C4-2B (cell line): ENCODE measurements around the gene HPCAL4.

ENCODE experiments used
- ZFX ChIP-seq: fragments of 450-650 bp; IDR thresholded peaks from 2 replicates; pipeline ENCODE4 v1.6.1; 2017
- TF ChIP-seq, protein P1 (sequence below): fragments of 450-650 bp; conservative IDR thresholded peaks from 2 replicates; pipeline ENCODE4 v1.5.1; 2017; ENCODE audit warnings: mild to moderate bottlenecking

DNA sequence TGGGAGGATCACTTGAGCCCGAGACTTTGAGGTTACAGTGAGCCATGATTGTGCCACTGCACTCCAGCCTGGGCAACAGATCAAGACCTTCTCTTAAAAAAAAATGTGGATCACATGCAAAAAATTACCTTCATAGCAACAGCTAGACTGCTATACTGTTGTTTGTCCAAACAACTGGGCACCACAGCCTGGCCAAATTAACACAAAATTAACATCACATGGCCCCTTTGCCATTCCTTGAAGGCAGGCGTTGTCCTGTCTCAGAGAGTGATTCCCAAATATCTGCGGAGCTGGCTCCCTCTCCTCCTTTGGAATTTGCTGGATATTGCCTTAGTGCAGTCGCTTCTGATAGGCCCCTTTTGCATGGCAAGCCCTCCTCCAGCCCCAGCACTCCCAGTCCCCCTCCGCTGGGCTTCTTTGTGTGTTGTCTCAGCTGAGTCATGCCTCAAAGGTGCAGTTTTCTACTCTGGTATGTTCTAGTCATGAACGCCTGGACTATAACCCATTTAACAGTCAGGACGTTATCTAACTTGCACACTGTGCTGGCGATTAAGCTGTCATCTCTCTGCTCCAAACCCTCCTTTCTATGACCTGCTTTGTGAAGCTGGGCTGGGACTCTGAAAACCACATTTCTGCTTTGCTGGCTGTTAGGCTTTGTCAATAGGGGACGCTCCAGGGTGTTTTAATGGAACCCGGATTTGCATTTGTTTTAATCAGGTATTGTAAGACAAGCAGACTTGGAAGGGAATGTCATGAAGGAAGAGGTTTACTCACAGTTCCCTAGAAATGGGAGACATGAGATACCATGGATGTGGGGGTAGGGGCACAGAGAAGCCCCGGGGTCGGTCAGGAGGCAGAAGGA is 20.1 kb upstream of the HPCAL4 start:
- TF ChIP-seq, protein P1, sequence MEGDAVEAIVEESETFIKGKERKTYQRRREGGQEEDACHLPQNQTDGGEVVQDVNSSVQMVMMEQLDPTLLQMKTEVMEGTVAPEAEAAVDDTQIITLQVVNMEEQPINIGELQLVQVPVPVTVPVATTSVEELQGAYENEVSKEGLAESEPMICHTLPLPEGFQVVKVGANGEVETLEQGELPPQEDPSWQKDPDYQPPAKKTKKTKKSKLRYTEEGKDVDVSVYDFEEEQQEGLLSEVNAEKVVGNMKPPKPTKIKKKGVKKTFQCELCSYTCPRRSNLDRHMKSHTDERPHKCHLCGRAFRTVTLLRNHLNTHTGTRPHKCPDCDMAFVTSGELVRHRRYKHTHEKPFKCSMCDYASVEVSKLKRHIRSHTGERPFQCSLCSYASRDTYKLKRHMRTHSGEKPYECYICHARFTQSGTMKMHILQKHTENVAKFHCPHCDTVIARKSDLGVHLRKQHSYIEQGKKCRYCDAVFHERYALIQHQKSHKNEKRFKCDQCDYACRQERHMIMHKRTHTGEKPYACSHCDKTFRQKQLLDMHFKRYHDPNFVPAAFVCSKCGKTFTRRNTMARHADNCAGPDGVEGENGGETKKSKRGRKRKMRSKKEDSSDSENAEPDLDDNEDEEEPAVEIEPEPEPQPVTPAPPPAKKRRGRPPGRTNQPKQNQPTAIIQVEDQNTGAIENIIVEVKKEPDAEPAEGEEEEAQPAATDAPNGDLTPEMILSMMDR, result no peak
- TF ChIP-seq ZFX, result no peak
